CD14-positive monocyte (primary cell): ENCODE measurements around the gene ITPR2. TPM values are rescaled to one million over a fixed set of nuclear protein-coding genes. Genes with fewer than 3 reads are reported as not detected.
"Not testable (repeated sequence)": the region's sequence is repeated elsewhere in the genome, so short reads cannot be mapped to it uniquely, and the experiment has no call there.

Experiments used
- DNase-seq, 3 donors: peaks; one replicate each; pipeline ENCODE4 v3.0.0-alpha.2; 2011 to 2022
- H2AFZ ChIP-seq: 2 replicates; pipeline ENCODE4 v1.6.0; 2012; ENCODE audit warnings: mild to moderate bottlenecking, low read depth, low read length, inconsistent platforms; ENCODE audit not compliant: insufficient read depth, poor library complexity, severe bottlenecking
- H3K27ac ChIP-seq, 2 donors: 1 replicate in 1 of 2; 2 replicates in 1 of 2; pipeline ENCODE4 v1.5.1; 2012 to 2013; ENCODE audit warnings: low read length in 2 of 2, control low read depth in 1 of 2, inconsistent platforms in 1 of 2, low read depth in 1 of 2, mild to moderate bottlenecking in 1 of 2
- H3K27me3 ChIP-seq, 2 donors: one replicate each; pipeline versions ENCODE4 v1.6.0 to v1.6.1; 2011 to 2013; ENCODE audit warnings: low read length in 2 of 2; ENCODE audit not compliant: control insufficient read depth in 2 of 2, insufficient read depth in 2 of 2
- H3K36me3 ChIP-seq, 2 donors: replicated peaks in 1 of 2; 1 replicate in 1 of 2; 2 replicates in 1 of 2; pipeline versions ENCODE4 v1.5.1 to v1.6.1; 2012 to 2013; ENCODE audit warnings: low read length in 2 of 2, control low read depth in 1 of 2, inconsistent platforms in 1 of 2, mild to moderate bottlenecking in 1 of 2; ENCODE audit not compliant: insufficient read depth in 2 of 2, control insufficient read depth in 1 of 2
- H3K4me1 ChIP-seq, 2 donors: 1 replicate in 1 of 2; 2 replicates in 1 of 2; pipeline versions ENCODE4 v1.5.1 to v1.6.1; 2012 to 2013; ENCODE audit warnings: low read length in 2 of 2, control low read depth in 1 of 2, inconsistent platforms in 1 of 2, mild to moderate bottlenecking in 1 of 2, moderate library complexity in 1 of 2; ENCODE audit not compliant: insufficient read depth in 2 of 2, control insufficient read depth in 1 of 2
- H3K4me2 ChIP-seq: replicated peaks from 2 replicates; pipeline ENCODE3; 2012; ENCODE audit warnings: low read length, moderate library complexity, mild to moderate bottlenecking; ENCODE audit not compliant: poor library complexity, severe bottlenecking; ENCODE audit errors: extremely low read depth
- H3K4me3 ChIP-seq, 3 experiments: fragments of 200-600 bp in 1 of 3; sonication (generic) in 1 of 3; replicated peaks in 1 of 3; 1 replicate in 2 of 3; 2 replicates in 1 of 3; pipeline ENCODE4 v1.5.1; 2011 to 2013; ENCODE audit warnings: low read length in 3 of 3, mild to moderate bottlenecking in 3 of 3, control low read depth in 2 of 3, low read depth in 2 of 3, inconsistent platforms in 1 of 3, moderate library complexity in 1 of 3
- H3K79me2 ChIP-seq: 2 replicates; pipeline ENCODE4 v1.6.0; 2012; ENCODE audit warnings: mild to moderate bottlenecking, control low read depth, inconsistent platforms, low read length, moderate library complexity; ENCODE audit not compliant: insufficient read depth
- H3K9ac ChIP-seq: 2 replicates; pipeline ENCODE4 v1.6.0; 2017; ENCODE audit warnings: low read length, mild to moderate bottlenecking; ENCODE audit not compliant: insufficient read depth, poor library complexity, severe bottlenecking
- H3K9me3 ChIP-seq, 2 donors: replicated peaks in 1 of 2; 1 replicate in 1 of 2; 2 replicates in 1 of 2; pipeline versions ENCODE4 v1.5.1 to v1.6.1; 2012 to 2013; ENCODE audit warnings: low read length in 2 of 2, control low read depth in 1 of 2; ENCODE audit not compliant: control insufficient read depth in 1 of 2, insufficient read depth in 1 of 2
- H4K20me1 ChIP-seq: 2 replicates; pipeline ENCODE4 v1.6.0; 2012; ENCODE audit warnings: mild to moderate bottlenecking, low read length, control low read depth, moderate library complexity; ENCODE audit not compliant: insufficient read depth
- H3K27ac Mint-ChIP-seq, 7 donors: one replicate each; pipeline ENCODE4 v1.8.0; 2020; ENCODE audit warnings: mild to moderate bottlenecking in 7 of 7, mixed read lengths in 7 of 7, moderate library complexity in 6 of 7, inconsistent platforms in 2 of 7
- H3K27me3 Mint-ChIP-seq, 3 donors: one replicate each; pipeline ENCODE4 v1.8.0; 2021 to 2022; ENCODE audit warnings: low read depth in 3 of 3, mild to moderate bottlenecking in 3 of 3, mixed read lengths in 3 of 3, moderate library complexity in 3 of 3, inconsistent platforms in 1 of 3
- H3K36me3 Mint-ChIP-seq, 2 donors: one replicate each; pipeline ENCODE4 v1.8.0; 2020; ENCODE audit warnings: mixed read lengths in 2 of 2, inconsistent platforms in 1 of 2, mild to moderate bottlenecking in 1 of 2
- H3K4me1 Mint-ChIP-seq: one replicate; pipeline ENCODE4 v1.8.0; 2020; ENCODE audit warnings: mild to moderate bottlenecking, mixed read lengths
- H3K4me3 Mint-ChIP-seq, 2 donors: one replicate each; pipeline ENCODE4 v1.8.0; 2020; ENCODE audit warnings: mild to moderate bottlenecking in 2 of 2, mixed read lengths in 2 of 2, moderate library complexity in 1 of 2
- H3K9me3 Mint-ChIP-seq, 7 donors: one replicate each; pipeline ENCODE4 v1.8.0; 2020 to 2022; ENCODE audit warnings: mixed read lengths in 7 of 7, mild to moderate bottlenecking in 6 of 7, moderate library complexity in 6 of 7, inconsistent platforms in 2 of 7
- WGBS: methylation state at CpG from one replicate; pipeline ENCODE4 v1.1.5; 2013; ENCODE audit warnings: missing lambda C conversion rate; ENCODE audit not compliant: insufficient coverage; 5-methylcytosine and 5-hydroxymethylcytosine counted together
- intact Hi-C, 2 donors: fragments of 100-400 bp; cut with micrococcal nuclease; formaldehyde crosslinking; loops; one replicate each; pipeline versions ENCODE4 v1.15.0 to v1.15.1; 2023
- polyA plus RNA-seq, 3 donors: library from polyadenylated mRNA; depleted of rRNA in 1 of 3; unstranded in 2 of 3; stranded (reverse) in 1 of 3; fragments of 300-500 nt in 2 of 3; fragments of >200 nt in 1 of 3; fragmentation: Illumina TruSeq in 2 of 3; gene quantifications; 1 replicate in 2 of 3; 2 replicates in 1 of 3; pipeline ENCODE4 v1.2.3, GENCODE V29; 2012 to 2021
- TF ChIP-seq, protein P1 (sequence below): fragments of 200-600 bp; IDR thresholded peaks from one replicate; pipeline ENCODE4 v1.8.0; 2022; ENCODE audit warnings: antibody characterized with exemption, mild to moderate bottlenecking

Gene ITPR2
- polyA plus RNA-seq, 3 donors, result 2.7 to 6.4 (median 5.7) TPM

DNA sequence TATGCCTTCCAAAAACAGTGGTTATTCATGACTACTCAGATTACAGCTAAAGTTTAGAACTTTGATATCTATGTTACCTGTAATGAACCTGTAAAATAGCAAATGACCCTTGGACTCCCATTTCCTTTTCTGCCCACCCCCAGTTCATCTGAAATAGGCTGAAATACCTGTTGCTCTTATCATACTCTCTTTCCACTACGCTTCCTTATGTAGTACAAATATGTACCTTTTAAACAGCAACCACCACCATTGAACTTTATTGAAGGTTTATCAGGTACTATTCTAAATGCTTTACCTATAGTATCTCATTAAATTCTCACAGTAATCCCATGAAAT is 398.0 kb downstream of the ITPR2 start:
- Mint-ChIP-seq H3K27me3 (no peaks in the 10 kb centered on the region), H3K27ac (no peak overlapping the region), H3K9me3 (no peaks in the 10 kb centered on the region), H3K36me3 (peaks cover 14 to 17% of the 10 kb centered on the region in 2 donors), H3K4me3 (no peak overlapping the region), H3K4me1 (no peaks in the 10 kb centered on the region)
- no CpG with 5 or more reads among the region's 1 CpG for WGBS
- intact Hi-C loops, result loop anchor here in 1 of 2 donors (5.0 kb wide), 1 partner anchor 87 kb away; no protein-coding TSS in a partner anchor
- H2AFZ ChIP-seq, result no peak overlapping the region
- H3K27ac ChIP-seq, result no peak overlapping the region
- H3K4me3 ChIP-seq, result no peak overlapping the region
- DNase-seq, result no peak
- H3K9me3 ChIP-seq, result no peaks in the 10 kb centered on the region
- H3K79me2 ChIP-seq, result no peaks in the 10 kb centered on the region
- H3K36me3 ChIP-seq, result peaks cover 0 to 26% of the 10 kb centered on the region in 2 donors
- H3K4me2 ChIP-seq, result no peak overlapping the region
- no peaks in the 10 kb centered on the region for H3K4me1 ChIP-seq
- no peaks in the 10 kb centered on the region for H4K20me1 ChIP-seq
- no peak overlapping the region for H3K9ac ChIP-seq
- H3K27me3 ChIP-seq, result no peaks in the 10 kb centered on the region
- TF ChIP-seq, protein P1, sequence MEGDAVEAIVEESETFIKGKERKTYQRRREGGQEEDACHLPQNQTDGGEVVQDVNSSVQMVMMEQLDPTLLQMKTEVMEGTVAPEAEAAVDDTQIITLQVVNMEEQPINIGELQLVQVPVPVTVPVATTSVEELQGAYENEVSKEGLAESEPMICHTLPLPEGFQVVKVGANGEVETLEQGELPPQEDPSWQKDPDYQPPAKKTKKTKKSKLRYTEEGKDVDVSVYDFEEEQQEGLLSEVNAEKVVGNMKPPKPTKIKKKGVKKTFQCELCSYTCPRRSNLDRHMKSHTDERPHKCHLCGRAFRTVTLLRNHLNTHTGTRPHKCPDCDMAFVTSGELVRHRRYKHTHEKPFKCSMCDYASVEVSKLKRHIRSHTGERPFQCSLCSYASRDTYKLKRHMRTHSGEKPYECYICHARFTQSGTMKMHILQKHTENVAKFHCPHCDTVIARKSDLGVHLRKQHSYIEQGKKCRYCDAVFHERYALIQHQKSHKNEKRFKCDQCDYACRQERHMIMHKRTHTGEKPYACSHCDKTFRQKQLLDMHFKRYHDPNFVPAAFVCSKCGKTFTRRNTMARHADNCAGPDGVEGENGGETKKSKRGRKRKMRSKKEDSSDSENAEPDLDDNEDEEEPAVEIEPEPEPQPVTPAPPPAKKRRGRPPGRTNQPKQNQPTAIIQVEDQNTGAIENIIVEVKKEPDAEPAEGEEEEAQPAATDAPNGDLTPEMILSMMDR, result no peak

GRCh38 chr12:26434299-26435068 is 398.5 kb downstream of the ITPR2 start:
- no peaks in the 10 kb centered on the region for H3K27me3 ChIP-seq
- H3K4me3 Mint-ChIP-seq, result no peak overlapping the region
- DNase-seq, result peak; percentile 31 to 49 (median 47)
- H3K36me3 ChIP-seq, result peaks cover 0 to 20% of the 10 kb centered on the region in 2 donors
- intact Hi-C loops, result loop anchor here (5.0 kb wide), 2 partner anchors 88 to 218 kb away; no protein-coding TSS in a partner anchor
- H3K4me2 ChIP-seq, result no peak overlapping the region
- H3K36me3 Mint-ChIP-seq, result peaks cover 11 to 17% of the 10 kb centered on the region in 2 donors
- H3K4me3 ChIP-seq, result no peak overlapping the region
- H3K4me1 Mint-ChIP-seq, result no peaks in the 10 kb centered on the region
- H2AFZ ChIP-seq, result no peak overlapping the region
- no peak overlapping the region for H3K27ac ChIP-seq
- H3K9me3 Mint-ChIP-seq, result no peaks in the 10 kb centered on the region
- no peaks in the 10 kb centered on the region for H3K9me3 ChIP-seq
- WGBS, result no CpG with 5 or more reads among the region's 4 CpGs
- TF ChIP-seq, protein P1, result peak; percentile 86
- no peak overlapping the region for H3K9ac ChIP-seq
- H3K4me1 ChIP-seq, result no peaks in the 10 kb centered on the region
- H3K79me2 ChIP-seq, result no peaks in the 10 kb centered on the region
- H3K27ac Mint-ChIP-seq, result no peak overlapping the region
- no peaks in the 10 kb centered on the region for H4K20me1 ChIP-seq
- H3K27me3 Mint-ChIP-seq, result no peaks in the 10 kb centered on the region

- H3K36me3 ChIP-seq, result peaks cover 0 to 14% of the 10 kb centered on the region in 2 donors
- H3K27me3 ChIP-seq, H3K27me3 Mint-ChIP-seq, H3K4me1 ChIP-seq, H3K79me2 ChIP-seq, H2AFZ ChIP-seq, DNase-seq, H3K9me3 Mint-ChIP-seq, H3K4me3 Mint-ChIP-seq, H3K4me2 ChIP-seq, H3K27ac ChIP-seq, H3K4me1 Mint-ChIP-seq, H3K4me3 ChIP-seq, H3K9me3 ChIP-seq, H3K27ac Mint-ChIP-seq, H3K9ac ChIP-seq, H4K20me1 ChIP-seq: not testable (repeated sequence)
- intact Hi-C loops, result loop anchor here (5.0 kb wide), 1 partner anchor 219 kb away; no protein-coding TSS in a partner anchor
- no CpG with 5 or more reads among the region's 1 CpG for WGBS
- H3K36me3 Mint-ChIP-seq, result peaks cover 7 to 12% of the 10 kb centered on the region in 2 donors
Measured at GRCh38 chr12:26433701-26434100, 399.3 kb downstream of the ITPR2 start.
